ENCODE results near the gene TNFRSF1B.

Gene TNFRSF1B

GRCh38 chr1:12176298-12177118 lies 9.7 kb downstream of the TNFRSF1B start:
- no peak overlapping the region for H3K4me3 ChIP-seq (ENCODE audit: low read depth, low read length)
- no peak for TF ChIP-seq CTCF (IDR thresholded peaks at IDR 0.05; ENCODE audit: control insufficient read depth, extremely low read depth, insufficient read depth)
- no peak for DNase-seq (ENCODE audit: low read depth)

- no peak for TF ChIP-seq CTCF (IDR thresholded peaks at IDR 0.05; ENCODE audit: control insufficient read depth, extremely low read depth, insufficient read depth)
- DNase-seq (ENCODE audit: low read depth): no peak
- H3K4me3 ChIP-seq (ENCODE audit: low read depth, low read length): no peak overlapping the region
Measured at GRCh38 chr1:12177156-12177998, 10.6 kb downstream of the TNFRSF1B start.

- no peak for DNase-seq (ENCODE audit: low read depth)
- TF ChIP-seq CTCF (IDR thresholded peaks at IDR 0.05; ENCODE audit: control insufficient read depth, extremely low read depth, insufficient read depth): no peak
- H3K4me3 ChIP-seq (ENCODE audit: low read depth, low read length): no peak overlapping the region
Measured at GRCh38 chr1:12177999-12178441, 11.2 kb downstream of the TNFRSF1B start.

GRCh38 chr1:12178511-12178910 lies 11.7 kb downstream of the TNFRSF1B start:
- no peak for TF ChIP-seq CTCF (IDR thresholded peaks at IDR 0.05; ENCODE audit: control insufficient read depth, extremely low read depth, insufficient read depth)
- no peak for DNase-seq (ENCODE audit: low read depth)
- H3K4me3 ChIP-seq (ENCODE audit: low read depth, low read length): no peak overlapping the region

- H3K4me3 ChIP-seq (ENCODE audit: low read depth, low read length): no peak overlapping the region
- no peak for TF ChIP-seq CTCF (IDR thresholded peaks at IDR 0.05; ENCODE audit: control insufficient read depth, extremely low read depth, insufficient read depth)
- DNase-seq (ENCODE audit: low read depth): no peak
Measured at GRCh38 chr1:12179111-12179519, 12.3 kb downstream of the TNFRSF1B start.

- TF ChIP-seq CTCF (IDR thresholded peaks at IDR 0.05; ENCODE audit: control insufficient read depth, extremely low read depth, insufficient read depth): no peak
- DNase-seq (ENCODE audit: low read depth): no peak
- H3K4me3 ChIP-seq (ENCODE audit: low read depth, low read length): no peak overlapping the region
Measured at GRCh38 chr1:12179676-12180075, 12.9 kb downstream of the TNFRSF1B start.

Data from LNCaP clone FGC (cell line).